ENCODE data around the gene TAMM41. TPM values are rescaled to one million over a fixed set of nuclear protein-coding genes. Genes with fewer than 3 reads are reported as not detected.
"Not testable (repeated sequence)": the region's sequence is repeated elsewhere in the genome, so short reads cannot be mapped to it uniquely, and the experiment has no call there.

The TAMM41 gene, protein sequence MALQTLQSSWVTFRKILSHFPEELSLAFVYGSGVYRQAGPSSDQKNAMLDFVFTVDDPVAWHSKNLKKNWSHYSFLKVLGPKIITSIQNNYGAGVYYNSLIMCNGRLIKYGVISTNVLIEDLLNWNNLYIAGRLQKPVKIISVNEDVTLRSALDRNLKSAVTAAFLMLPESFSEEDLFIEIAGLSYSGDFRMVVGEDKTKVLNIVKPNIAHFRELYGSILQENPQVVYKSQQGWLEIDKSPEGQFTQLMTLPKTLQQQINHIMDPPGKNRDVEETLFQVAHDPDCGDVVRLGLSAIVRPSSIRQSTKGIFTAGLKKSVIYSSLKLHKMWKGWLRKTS
- total RNA-seq = 35.2 and 38.0 TPM in 2 replicates

GRCh38 chr3:11846281-11847266 is at the start of gene TAMM41:
Gene TAMM41, minus strand, starts transcription at chr3:11846885. Its CDS starts 249 bp downstream, at chr3:11846636.
- DNase-seq (ENCODE audit: low spot score) = peak; percentile 86
- H3K27me3 Mint-ChIP-seq (ENCODE audit: insufficient read depth) = no peaks in the 10 kb centered on the region
- peak within 1 kb of the TSS; percentile 96 for H3K4me3 Mint-ChIP-seq
- H3K27ac Mint-ChIP-seq = peak within 1 kb of the TSS; percentile 93
- no peaks in the 10 kb centered on the region for H3K9me3 Mint-ChIP-seq
- peaks cover 26% of the 10 kb centered on the region for H3K4me1 Mint-ChIP-seq (ENCODE audit: low read depth)
- peaks cover 17% of the 10 kb centered on the region for H3K36me3 Mint-ChIP-seq (ENCODE audit: low read depth)
- intact Hi-C loops (cut with micrococcal nuclease) = loop anchor here (1.0 to 5.0 kb wide), 12 partner anchors 26 to 1914 kb away; partner anchors contain the start of genes ATG7, CRELD1, MKRN2 and TSEN2

DNA sequence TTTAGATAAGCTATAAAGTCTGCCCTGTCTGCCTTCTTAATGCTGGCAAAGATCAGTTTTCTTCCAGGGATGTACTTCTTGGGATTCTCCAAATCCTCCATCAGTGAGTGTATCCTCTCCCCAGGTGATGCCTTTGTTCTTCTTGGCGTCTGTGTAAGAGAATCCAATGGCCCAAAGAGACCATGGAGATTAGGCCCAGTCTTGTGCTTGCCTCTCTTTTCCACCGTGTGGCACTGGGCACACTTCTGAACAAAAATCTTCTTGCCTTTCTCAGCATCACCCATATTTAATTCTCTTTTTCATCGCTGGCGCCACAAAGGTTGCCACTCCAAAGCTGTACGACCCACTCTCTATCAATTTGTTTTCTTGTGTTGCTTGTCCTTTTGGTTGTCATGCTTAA is 32.2 kb upstream of the TAMM41 start:
- no peak for DNase-seq (ENCODE audit: low spot score)
- intact Hi-C loops (cut with micrococcal nuclease) = no loop called here
- H3K36me3 Mint-ChIP-seq (ENCODE audit: low read depth) = no peaks in the 10 kb centered on the region
- H3K4me1 Mint-ChIP-seq (ENCODE audit: low read depth) = no peaks in the 10 kb centered on the region
- no peak overlapping the region for H3K27ac Mint-ChIP-seq
- peaks cover 5% of the 10 kb centered on the region for H3K27me3 Mint-ChIP-seq (ENCODE audit: insufficient read depth)
- H3K4me3 Mint-ChIP-seq = no peak overlapping the region
- no peaks in the 10 kb centered on the region for H3K9me3 Mint-ChIP-seq

DNA sequence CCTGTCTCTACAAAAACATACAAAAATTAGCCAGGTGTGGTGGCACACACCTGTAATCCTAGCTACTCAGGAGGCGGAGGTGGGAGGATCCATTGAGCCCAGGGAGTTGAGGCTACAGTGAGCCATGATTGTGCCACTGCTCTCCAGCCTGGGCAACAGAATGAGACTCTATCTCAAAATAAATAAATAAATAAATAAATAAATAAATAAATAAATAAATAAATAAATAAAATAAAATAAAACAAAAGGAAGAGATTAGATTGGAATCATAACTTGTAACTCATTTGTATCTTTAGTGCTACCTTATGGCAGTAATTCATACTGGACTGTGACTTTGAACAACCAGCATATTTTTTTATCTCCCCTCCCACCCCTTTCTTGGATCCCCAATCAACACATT is 28.0 kb upstream of the TAMM41 start:
- H3K27ac Mint-ChIP-seq; H3K4me3 Mint-ChIP-seq; intact Hi-C loops (cut with micrococcal nuclease); H3K36me3 Mint-ChIP-seq (ENCODE audit: low read depth); DNase-seq (ENCODE audit: low spot score); H3K4me1 Mint-ChIP-seq (ENCODE audit: low read depth); H3K9me3 Mint-ChIP-seq: not testable (repeated sequence)
- H3K27me3 Mint-ChIP-seq (ENCODE audit: insufficient read depth) = peaks cover 14% of the 10 kb centered on the region

DNA sequence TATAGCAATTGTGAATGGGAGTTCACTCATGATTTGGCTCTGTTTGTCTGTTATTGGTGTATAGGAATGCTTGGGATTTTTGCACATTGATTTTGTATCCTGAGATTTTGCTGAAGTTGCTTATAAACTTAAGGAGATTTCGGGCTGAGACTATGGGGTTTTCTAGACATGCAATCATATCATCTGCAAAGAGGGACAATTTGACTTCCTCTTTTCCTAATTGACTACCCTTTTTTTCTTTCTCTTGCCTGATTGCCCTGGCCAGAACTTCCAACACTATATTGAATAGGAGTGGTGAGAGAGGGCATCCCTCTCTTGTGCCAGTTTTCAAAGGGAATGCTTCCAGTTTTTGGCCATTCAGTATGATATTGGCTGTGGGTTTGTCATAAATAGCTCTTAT is 17.1 kb upstream of the TAMM41 start:
- H3K27ac Mint-ChIP-seq; DNase-seq (ENCODE audit: low spot score); H3K4me1 Mint-ChIP-seq (ENCODE audit: low read depth); H3K4me3 Mint-ChIP-seq; H3K36me3 Mint-ChIP-seq (ENCODE audit: low read depth); intact Hi-C loops (cut with micrococcal nuclease); H3K9me3 Mint-ChIP-seq: not testable (repeated sequence)
- H3K27me3 Mint-ChIP-seq (ENCODE audit: insufficient read depth) = peaks cover 11% of the 10 kb centered on the region

GRCh38 chr3:11862584-11862983 is 15.9 kb upstream of the TAMM41 start:
- H3K27ac Mint-ChIP-seq; H3K4me1 Mint-ChIP-seq (ENCODE audit: low read depth); H3K36me3 Mint-ChIP-seq (ENCODE audit: low read depth); DNase-seq (ENCODE audit: low spot score); H3K9me3 Mint-ChIP-seq; H3K27me3 Mint-ChIP-seq (ENCODE audit: insufficient read depth); intact Hi-C loops (cut with micrococcal nuclease); H3K4me3 Mint-ChIP-seq: not testable (repeated sequence)

- H3K27ac Mint-ChIP-seq; H3K36me3 Mint-ChIP-seq (ENCODE audit: low read depth); H3K9me3 Mint-ChIP-seq; H3K4me1 Mint-ChIP-seq (ENCODE audit: low read depth); DNase-seq (ENCODE audit: low spot score); H3K4me3 Mint-ChIP-seq; H3K27me3 Mint-ChIP-seq (ENCODE audit: insufficient read depth); intact Hi-C loops (cut with micrococcal nuclease): not testable (repeated sequence)
Observed at GRCh38 chr3:11862145-11862544, 15.5 kb upstream of the TAMM41 start.

DNA sequence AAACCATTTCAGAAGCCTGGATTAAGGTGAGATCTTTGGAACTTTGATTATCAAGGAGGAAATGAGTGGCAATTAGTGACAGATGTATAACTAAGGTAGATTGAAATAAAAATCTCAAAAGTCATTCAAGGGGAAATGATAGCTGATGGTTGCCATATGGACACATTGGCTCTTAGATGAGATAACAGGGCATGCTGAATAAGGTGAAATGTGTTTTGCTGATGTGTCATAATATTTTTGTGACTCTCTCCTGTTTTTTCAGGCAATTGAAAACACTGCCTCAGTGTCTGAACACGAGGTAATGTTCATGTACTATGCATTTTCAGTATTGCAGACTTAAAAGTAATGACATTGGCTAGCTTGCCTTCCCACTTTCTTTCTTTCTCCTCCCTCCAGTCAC is 13.5 kb upstream of the TAMM41 start:
- H3K9me3 Mint-ChIP-seq; H3K27ac Mint-ChIP-seq; H3K4me3 Mint-ChIP-seq; DNase-seq (ENCODE audit: low spot score); H3K27me3 Mint-ChIP-seq (ENCODE audit: insufficient read depth); intact Hi-C loops (cut with micrococcal nuclease); H3K4me1 Mint-ChIP-seq (ENCODE audit: low read depth); H3K36me3 Mint-ChIP-seq (ENCODE audit: low read depth): not testable (repeated sequence)

DNA sequence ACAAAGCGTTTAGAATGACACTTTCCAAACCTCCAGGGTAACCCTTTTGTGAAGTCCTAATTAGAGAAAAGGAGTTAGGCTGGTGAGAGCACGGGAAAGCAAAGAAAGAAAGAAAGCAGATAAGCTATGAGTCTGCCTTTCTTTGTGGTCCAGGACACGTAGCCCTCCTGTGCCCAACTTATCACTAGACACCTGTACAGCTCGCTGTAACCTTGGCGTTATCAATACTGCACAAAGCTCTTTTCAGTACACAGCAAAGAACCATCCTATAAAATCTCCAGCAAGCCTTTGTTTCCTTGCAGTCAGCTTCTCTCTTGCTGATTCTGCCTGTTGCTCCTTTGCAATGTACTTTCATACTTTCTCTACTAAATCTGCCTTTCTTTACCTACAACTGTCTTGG is 6.8 kb upstream of the TAMM41 start:
- H3K27ac Mint-ChIP-seq = no peak overlapping the region
- no peaks in the 10 kb centered on the region for H3K4me1 Mint-ChIP-seq (ENCODE audit: low read depth)
- intact Hi-C loops (cut with micrococcal nuclease) = no loop called here
- peaks cover 4% of the 10 kb centered on the region for H3K9me3 Mint-ChIP-seq
- no peaks in the 10 kb centered on the region for H3K36me3 Mint-ChIP-seq (ENCODE audit: low read depth)
- H3K4me3 Mint-ChIP-seq = no peak overlapping the region
- no peak for DNase-seq (ENCODE audit: low spot score)
- H3K27me3 Mint-ChIP-seq (ENCODE audit: insufficient read depth) = peaks cover 6% of the 10 kb centered on the region

- H3K27me3 Mint-ChIP-seq (ENCODE audit: insufficient read depth) = peaks cover 3% of the 10 kb centered on the region
- H3K36me3 Mint-ChIP-seq (ENCODE audit: low read depth) = peaks cover 3% of the 10 kb centered on the region
- peaks cover 4% of the 10 kb centered on the region for H3K9me3 Mint-ChIP-seq
- peaks cover 21% of the 10 kb centered on the region for H3K4me1 Mint-ChIP-seq (ENCODE audit: low read depth)
- intact Hi-C loops (cut with micrococcal nuclease) = no loop called here
- no peak overlapping the region for H3K4me3 Mint-ChIP-seq
- DNase-seq (ENCODE audit: low spot score) = no peak
- no peak overlapping the region for H3K27ac Mint-ChIP-seq
Observed at GRCh38 chr3:11850003-11850402, 3.3 kb upstream of the TAMM41 start.

- Mint-ChIP-seq H3K4me1 (ENCODE audit: low read depth) (peaks cover 26% of the 10 kb centered on the region), H3K36me3 (ENCODE audit: low read depth) (peaks cover 14% of the 10 kb centered on the region), H3K27ac (no peak overlapping the region), H3K4me3 (peak overlapping the region; percentile 96), H3K27me3 (ENCODE audit: insufficient read depth) (peaks cover 3% of the 10 kb centered on the region), H3K9me3 (no peaks in the 10 kb centered on the region)
- intact Hi-C loops (cut with micrococcal nuclease) = loop anchor here (1.0 to 5.0 kb wide), 9 partner anchors 77 to 1915 kb away; partner anchors contain the start of genes ATG7, CRELD1, MKRN2 and TSEN2
- DNase-seq (ENCODE audit: low spot score) = no peak
Observed at GRCh38 chr3:11847607-11848006, 922 bp upstream of the TAMM41 start.

DNA sequence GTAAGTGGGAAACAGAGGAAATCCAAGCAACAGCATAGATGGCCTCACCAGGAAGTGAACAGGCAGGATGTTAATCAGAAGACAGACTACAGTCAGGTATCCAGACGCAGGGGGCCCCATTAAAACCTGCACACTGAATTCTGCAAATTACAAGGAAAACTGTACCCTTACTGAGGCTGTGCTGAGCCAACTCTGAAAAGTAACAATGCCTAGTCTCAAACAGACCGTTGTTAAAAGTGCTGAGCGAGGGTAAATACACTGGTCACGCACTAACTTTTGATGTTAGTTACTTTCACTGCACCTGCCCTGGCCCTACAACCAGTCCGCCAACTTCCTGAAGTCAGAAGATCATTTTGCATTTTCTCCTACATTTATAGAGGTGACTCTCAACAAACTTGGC is 1.0 kb downstream of the TAMM41 start:
- intact Hi-C loops (cut with micrococcal nuclease) = loop anchor here (1.0 to 5.0 kb wide), 10 partner anchors 25 to 1913 kb away; partner anchors contain the start of genes CRELD1, MKRN2, TSEN2 and VGLL4
- Mint-ChIP-seq H3K4me1 (ENCODE audit: low read depth) (peaks cover 26% of the 10 kb centered on the region), H3K4me3 (peak overlapping the region; percentile 96), H3K27me3 (ENCODE audit: insufficient read depth) (no peaks in the 10 kb centered on the region), H3K36me3 (ENCODE audit: low read depth) (peaks cover 18% of the 10 kb centered on the region), H3K27ac (peak overlapping the region; percentile 93), H3K9me3 (no peaks in the 10 kb centered on the region)
- DNase-seq (ENCODE audit: low spot score) = no peak

- no peaks in the 10 kb centered on the region for H3K27me3 Mint-ChIP-seq (ENCODE audit: insufficient read depth)
- no peak for DNase-seq (ENCODE audit: low spot score)
- peak overlapping the region; percentile 93 for H3K27ac Mint-ChIP-seq
- intact Hi-C loops (cut with micrococcal nuclease) = loop anchor here (5.0 kb wide), 4 partner anchors 203 to 1913 kb away; partner anchors contain the start of genes CRELD1 and VGLL4
- H3K4me1 Mint-ChIP-seq (ENCODE audit: low read depth) = peaks cover 26% of the 10 kb centered on the region
- no peaks in the 10 kb centered on the region for H3K9me3 Mint-ChIP-seq
- peaks cover 24% of the 10 kb centered on the region for H3K36me3 Mint-ChIP-seq (ENCODE audit: low read depth)
- H3K4me3 Mint-ChIP-seq = peak overlapping the region; percentile 96
Observed at GRCh38 chr3:11844891-11845290, 1.8 kb downstream of the TAMM41 start.
